Prostate gland (tissue), 2 donors: Measurements from ENCODE around the gene CFAP99. TPM values are rescaled to one million over a fixed set of nuclear protein-coding genes. Genes with fewer than 3 reads are reported as not detected.

Experiments used
- DNase-seq: peaks from one replicate; pipeline ENCODE4 v3.0.0-alpha.2; 2019; ENCODE audit warnings: low spot score
- H3K27ac ChIP-seq, 2 donors: fragments of 200-600 bp; sonication (generic); 2 replicates each; pipeline ENCODE4 v1.5.1; 2017 to 2019
- H3K27me3 ChIP-seq: fragments of 200-600 bp; sonication (generic); replicated peaks from 2 replicates; pipeline ENCODE4 v1.5.1; 2019; ENCODE audit not compliant: insufficient read depth
- H3K36me3 ChIP-seq, 2 donors: fragments of 200-600 bp; sonication (generic); 1 replicate in 1 of 2; 2 replicates in 1 of 2; pipeline versions ENCODE4 v1.5.1 to v1.8.1; 2017 to 2019
- H3K4me1 ChIP-seq: fragments of 200-600 bp; sonication (generic); replicated peaks from 2 replicates; pipeline ENCODE4 v1.5.1; 2019
- H3K4me3 ChIP-seq, 2 donors: fragments of 200-600 bp; sonication (generic); 2 replicates each; pipeline ENCODE4 v1.5.1; 2017 to 2019
- H3K9me3 ChIP-seq: fragments of 200-600 bp; sonication (generic); 2 replicates; pipeline ENCODE4 v1.5.1; 2017
- POLR2A ChIP-seq: fragments of 450-650 bp; IDR thresholded peaks from one replicate; pipeline ENCODE4 v1.6.1; 2016; ENCODE audit warnings: antibody characterized with exemption, mild to moderate bottlenecking
- POLR2AphosphoS5 ChIP-seq: sonication (generic); formaldehyde crosslinking; IDR thresholded peaks from one replicate; pipeline ENCODE4 v1.6.1; 2017; ENCODE audit warnings: antibody characterized with exemption
- WGBS: methylation state at CpG from one replicate; pipeline ENCODE4 v1.1.5; 2018; 5-methylcytosine and 5-hydroxymethylcytosine counted together
- intact Hi-C: fragments of 100-400 bp; cut with DNase I; formaldehyde crosslinking; loops from one replicate; pipeline ENCODE4 v1.14.2; 2022
- total RNA-seq, 2 donors: library from RNA; depleted of rRNA; stranded (reverse); fragments of >200 nt; gene quantifications; one replicate each; pipeline ENCODE4 v1.1.0, GENCODE V29; 2016
- TF ChIP-seq, protein P1 (sequence below), 4 experiments: fragments of 200-600 bp in 2 of 4; fragments of 450-650 bp in 2 of 4; sonication (generic) in 2 of 4; IDR thresholded peaks; 1 replicate in 3 of 4; 2 replicates in 1 of 4; pipeline ENCODE4 v1.5.1; 2016 to 2019; ENCODE audit warnings: antibody characterized with exemption in 4 of 4, mild to moderate bottlenecking in 2 of 4, moderate library complexity in 2 of 4

The CFAP99 gene
- total RNA-seq, 2 donors from 2014 or later, result 0.18 to 7.4 TPM

DNA sequence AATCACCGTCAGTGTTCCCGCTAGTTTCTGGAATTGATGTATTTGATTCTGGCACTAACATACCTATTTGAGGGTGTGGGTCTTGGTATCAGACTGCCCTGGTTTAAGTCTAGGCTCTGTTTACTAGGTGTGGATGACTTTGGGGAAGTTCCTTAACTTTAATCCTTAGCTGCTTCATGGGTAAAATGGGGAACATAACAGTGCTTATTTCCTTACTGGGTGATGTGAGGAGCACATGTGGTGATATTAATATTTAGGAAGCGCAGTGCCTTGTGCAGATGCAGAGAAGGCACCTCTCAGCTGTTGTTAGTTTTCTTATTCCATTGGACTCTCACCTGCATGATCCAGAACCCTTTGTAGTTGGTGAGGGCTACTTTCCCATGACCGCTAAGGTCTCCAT, 67.2 kb downstream of the CFAP99 start:
- TF ChIP-seq POLR2AphosphoS5 (no peak), POLR2A (no peak)
- TF ChIP-seq, protein P1, sequence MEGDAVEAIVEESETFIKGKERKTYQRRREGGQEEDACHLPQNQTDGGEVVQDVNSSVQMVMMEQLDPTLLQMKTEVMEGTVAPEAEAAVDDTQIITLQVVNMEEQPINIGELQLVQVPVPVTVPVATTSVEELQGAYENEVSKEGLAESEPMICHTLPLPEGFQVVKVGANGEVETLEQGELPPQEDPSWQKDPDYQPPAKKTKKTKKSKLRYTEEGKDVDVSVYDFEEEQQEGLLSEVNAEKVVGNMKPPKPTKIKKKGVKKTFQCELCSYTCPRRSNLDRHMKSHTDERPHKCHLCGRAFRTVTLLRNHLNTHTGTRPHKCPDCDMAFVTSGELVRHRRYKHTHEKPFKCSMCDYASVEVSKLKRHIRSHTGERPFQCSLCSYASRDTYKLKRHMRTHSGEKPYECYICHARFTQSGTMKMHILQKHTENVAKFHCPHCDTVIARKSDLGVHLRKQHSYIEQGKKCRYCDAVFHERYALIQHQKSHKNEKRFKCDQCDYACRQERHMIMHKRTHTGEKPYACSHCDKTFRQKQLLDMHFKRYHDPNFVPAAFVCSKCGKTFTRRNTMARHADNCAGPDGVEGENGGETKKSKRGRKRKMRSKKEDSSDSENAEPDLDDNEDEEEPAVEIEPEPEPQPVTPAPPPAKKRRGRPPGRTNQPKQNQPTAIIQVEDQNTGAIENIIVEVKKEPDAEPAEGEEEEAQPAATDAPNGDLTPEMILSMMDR (IDR thresholded peaks at IDR 0.05), result no peak
- Histone ChIP-seq H3K4me3 (no peak overlapping the region), H3K4me1 (peaks cover 19% of the 10 kb centered on the region), H3K9me3 (no peaks in the 10 kb centered on the region), H3K36me3 (peaks cover 0 to 4% of the 10 kb centered on the region in 2 donors), H3K27ac (no peak overlapping the region), H3K27me3 (no peaks in the 10 kb centered on the region)
- WGBS, result 95% methylated on average over 4 of the region's 4 CpGs
- intact Hi-C loops, result no loop called here
- DNase-seq, result no peak

GRCh38 chr4:2486981-2487380, 68.2 kb downstream of the CFAP99 start:
- Histone ChIP-seq H3K4me1 (peaks cover 19% of the 10 kb centered on the region), H3K9me3 (no peaks in the 10 kb centered on the region), H3K27ac (no peak overlapping the region), H3K27me3 (no peaks in the 10 kb centered on the region), H3K36me3 (peaks cover 2 to 4% of the 10 kb centered on the region in 2 donors), H3K4me3 (no peak overlapping the region)
- WGBS, result 92% methylated on average over 6 of the region's 6 CpGs
- TF ChIP-seq POLR2AphosphoS5 (no peak), POLR2A (no peak)
- DNase-seq, result no peak
- intact Hi-C loops, result no loop called here

GRCh38 chr4:2487632-2488031, 68.9 kb downstream of the CFAP99 start:
- Histone ChIP-seq H3K27me3 (no peaks in the 10 kb centered on the region), H3K4me1 (peaks cover 15% of the 10 kb centered on the region), H3K4me3 (no peak overlapping the region), H3K36me3 (peaks cover 2 to 4% of the 10 kb centered on the region in 2 donors), H3K27ac (no peak overlapping the region), H3K9me3 (no peaks in the 10 kb centered on the region)
- WGBS, result 90% methylated on average over 6 of the region's 6 CpGs
- no peak for DNase-seq
- intact Hi-C loops, result no loop called here
- no peak for TF ChIP-seq POLR2A
- TF ChIP-seq POLR2AphosphoS5, result no peak
- TF ChIP-seq, protein P1 (IDR thresholded peaks at IDR 0.05), result no peak

GRCh38 chr4:2489081-2489805, 70.5 kb downstream of the CFAP99 start:
- Histone ChIP-seq H3K27ac (peak overlapping the region in 1 of 2 donors; percentile 12), H3K4me1 (peaks cover 12% of the 10 kb centered on the region), H3K9me3 (no peaks in the 10 kb centered on the region), H3K36me3 (peaks cover 2 to 4% of the 10 kb centered on the region in 2 donors), H3K4me3 (no peak overlapping the region), H3K27me3 (no peaks in the 10 kb centered on the region)
- DNase-seq, result no peak
- intact Hi-C loops, result no loop called here
- TF ChIP-seq, protein P1 (IDR thresholded peaks at IDR 0.05), result no peak
- no peak for TF ChIP-seq POLR2AphosphoS5
- no peak for TF ChIP-seq POLR2A
- 86% methylated on average over 20 of the region's 20 CpGs for WGBS

DNA sequence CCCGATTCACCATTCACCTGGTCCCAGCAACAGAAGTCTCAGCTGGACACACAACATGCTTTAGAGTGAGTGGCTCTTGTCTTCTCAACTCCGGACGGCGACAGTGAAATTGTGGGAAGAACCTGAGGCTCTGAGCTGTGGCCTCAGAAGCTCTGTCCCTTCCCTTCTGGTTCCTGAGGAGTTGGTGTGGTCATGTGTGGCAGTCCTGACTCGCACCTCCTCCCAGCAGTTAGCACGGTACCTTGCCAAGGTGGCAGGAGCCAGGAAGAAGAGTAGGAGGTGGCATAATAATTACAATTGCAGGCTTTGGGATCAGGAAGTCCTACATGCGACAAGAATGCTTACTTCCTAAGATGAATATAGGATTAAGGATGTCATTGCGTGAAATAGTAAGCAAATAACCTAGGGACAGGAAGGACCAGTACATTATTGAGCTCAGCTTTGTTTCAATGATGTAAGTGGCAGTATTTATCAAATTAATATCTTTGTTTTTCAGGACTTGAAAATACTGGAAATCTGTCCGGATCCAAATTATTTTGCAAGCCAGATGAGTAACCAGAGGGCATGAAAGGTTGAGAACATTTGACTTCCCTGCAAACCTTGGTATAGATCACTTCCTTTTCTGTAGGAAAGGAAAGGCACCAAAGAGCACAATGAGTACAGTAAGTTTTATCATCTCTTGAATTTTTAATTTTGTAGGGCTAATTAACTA, 71.2 kb downstream of the CFAP99 start:
- TF ChIP-seq, protein P1 (IDR thresholded peaks at IDR 0.05), result no peak
- TF ChIP-seq POLR2AphosphoS5, result no peak
- no peak for TF ChIP-seq POLR2A
- peaks cover 2 to 4% of the 10 kb centered on the region in 2 donors for H3K36me3 ChIP-seq
- H3K9me3 ChIP-seq, result no peaks in the 10 kb centered on the region
- H3K27ac ChIP-seq, result peak overlapping the region in 1 of 2 donors; percentile 12
- H3K4me1 ChIP-seq, result peaks cover 12% of the 10 kb centered on the region
- WGBS, result 81% methylated on average over 9 of the region's 9 CpGs
- intact Hi-C loops, result no loop called here
- no peak overlapping the region for H3K4me3 ChIP-seq
- no peaks in the 10 kb centered on the region for H3K27me3 ChIP-seq
- DNase-seq, result no peak
